ENCODE results near the gene RNF2. TPM values are rescaled to one million over a fixed set of nuclear protein-coding genes. Genes with fewer than 3 reads are reported as not detected.

RNF2 gene
- total RNA-seq, 2 experiments from 2014 or later: 17.8 to 24.7 TPM

DNA sequence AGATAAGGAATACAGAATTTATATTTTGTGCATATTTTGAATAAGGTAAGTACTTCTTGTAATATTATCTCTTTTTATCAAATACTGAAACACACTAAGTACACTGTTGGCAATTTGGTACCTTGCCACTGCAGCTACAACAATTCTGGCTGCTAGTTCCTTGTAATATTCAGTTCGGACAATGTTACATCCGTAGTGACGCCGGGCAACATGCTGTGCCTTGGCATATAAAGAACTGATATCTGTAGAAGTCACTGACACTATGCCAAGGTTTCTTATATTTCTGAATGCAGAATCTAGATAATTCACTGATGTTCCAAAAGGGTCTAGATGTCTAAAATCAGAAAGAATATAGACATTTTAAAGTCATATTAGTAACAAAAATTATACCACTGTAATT is 93.9 kb downstream of the RNF2 start:
- DNase-seq (ENCODE audit: low spot score): no peak
- intact Hi-C loops (cut with micrococcal nuclease; ENCODE audit: unreplicated experiment): no loop called here
- Histone ChIP-seq H3K4me2 (ENCODE audit: low read length) (no peak overlapping the region), H3K4me1 (ENCODE audit: insufficient read depth, low read length, poor library complexity, severe bottlenecking) (no peaks in the 10 kb centered on the region), H3K9me2 (ENCODE audit: insufficient read depth, low read length) (no peaks in the 10 kb centered on the region), H3K9me3 (ENCODE audit: low read length) (no peaks in the 10 kb centered on the region), H3K36me3 (ENCODE audit: insufficient read depth, low read length) (peaks cover 45% of the 10 kb centered on the region), H2AFZ (ENCODE audit: low read length) (no peak overlapping the region), H3K27ac (ENCODE audit: low read depth, low read length, poor library complexity, severe bottlenecking) (no peak overlapping the region), H3K79me2 (ENCODE audit: insufficient read depth, low read depth, low read length) (no peaks in the 10 kb centered on the region), H4K20me1 (ENCODE audit: insufficient read depth, low read length) (no peaks in the 10 kb centered on the region), H3K4me3 (ENCODE audit: low read depth, low read length, poor library complexity, severe bottlenecking) (no peak overlapping the region)
- no TSS peak for BruUV-seq (replicated peaks)
- TF ChIP-seq EZH2phosphoT487 (IDR thresholded peaks at IDR 0.05; ENCODE audit: borderline replicate concordance, low read depth, low read length) (no peak), CTCF (conservative IDR thresholded peaks at IDR 0.05; ENCODE audit: low read length) (no peak)
- ChIA-PET POLR2A (interaction anchor here (0.9 kb wide), 1 partner anchor 23 kb away, joined by 3 read pairs; no protein-coding TSS in a partner anchor), CTCF (ENCODE audit: unreplicated experiment) (no interaction called here)

- TF ChIP-seq EZH2phosphoT487 (IDR thresholded peaks at IDR 0.05; ENCODE audit: borderline replicate concordance, low read depth, low read length) (no peak), CTCF (conservative IDR thresholded peaks at IDR 0.05; ENCODE audit: low read length) (no peak)
- Histone ChIP-seq H4K20me1 (ENCODE audit: insufficient read depth, low read length) (no peaks in the 10 kb centered on the region), H2AFZ (ENCODE audit: low read length) (no peak overlapping the region), H3K4me2 (ENCODE audit: low read length) (no peak overlapping the region), H3K9me3 (ENCODE audit: low read length) (no peaks in the 10 kb centered on the region), H3K9me2 (ENCODE audit: insufficient read depth, low read length) (no peaks in the 10 kb centered on the region), H3K4me1 (ENCODE audit: insufficient read depth, low read length, poor library complexity, severe bottlenecking) (no peaks in the 10 kb centered on the region), H3K79me2 (ENCODE audit: insufficient read depth, low read depth, low read length) (no peaks in the 10 kb centered on the region), H3K27ac (ENCODE audit: low read depth, low read length, poor library complexity, severe bottlenecking) (no peak overlapping the region), H3K4me3 (ENCODE audit: low read depth, low read length, poor library complexity, severe bottlenecking) (no peak overlapping the region), H3K36me3 (ENCODE audit: insufficient read depth, low read length) (peaks cover 55% of the 10 kb centered on the region)
- CTCF ChIA-PET (ENCODE audit: unreplicated experiment): no interaction called here
- intact Hi-C loops (cut with micrococcal nuclease; ENCODE audit: unreplicated experiment): no loop called here
- DNase-seq (ENCODE audit: low spot score): no peak
- no TSS peak for BruUV-seq (replicated peaks)
- POLR2A ChIA-PET: interaction anchor here (1.1 kb wide), 1 partner anchor 86 kb away, joined by 3 read pairs; no protein-coding TSS in a partner anchor
These were observed 98.9 kb downstream of the RNF2 start for GRCh38 chr1:185144233-185144632.

- POLR2A ChIA-PET: interaction anchor here (0.6 kb wide), 3 partner anchors 19 to 648 kb away, joined by 3 read pairs; no protein-coding TSS in a partner anchor
- H3K4me3 ChIP-seq (ENCODE audit: low read depth, low read length, poor library complexity, severe bottlenecking): no peak overlapping the region
- H3K36me3 ChIP-seq (ENCODE audit: insufficient read depth, low read length): peaks cover 40% of the 10 kb centered on the region
- TF ChIP-seq CTCF (conservative IDR thresholded peaks at IDR 0.05; ENCODE audit: low read length) (no peak), EZH2phosphoT487 (IDR thresholded peaks at IDR 0.05; ENCODE audit: borderline replicate concordance, low read depth, low read length) (no peak)
- no peaks in the 10 kb centered on the region for H3K9me3 ChIP-seq (ENCODE audit: low read length)
- peaks cover 11% of the 10 kb centered on the region for H3K79me2 ChIP-seq (ENCODE audit: insufficient read depth, low read depth, low read length)
- BruUV-seq (replicated peaks): no TSS peak
- intact Hi-C loops (cut with micrococcal nuclease; ENCODE audit: unreplicated experiment): loop anchor here (10.0 kb wide), 1 partner anchor 1096 kb away; the partner anchor contains the start of gene TSEN15
- CTCF ChIA-PET (ENCODE audit: unreplicated experiment): no interaction called here
- H2AFZ ChIP-seq (ENCODE audit: low read length): no peak overlapping the region
- no peak overlapping the region for H3K27ac ChIP-seq (ENCODE audit: low read depth, low read length, poor library complexity, severe bottlenecking)
- no peaks in the 10 kb centered on the region for H3K9me2 ChIP-seq (ENCODE audit: insufficient read depth, low read length)
- no peaks in the 10 kb centered on the region for H4K20me1 ChIP-seq (ENCODE audit: insufficient read depth, low read length)
- DNase-seq (ENCODE audit: low spot score): no peak
- H3K4me2 ChIP-seq (ENCODE audit: low read length): no peak overlapping the region
- peaks cover 13% of the 10 kb centered on the region for H3K4me1 ChIP-seq (ENCODE audit: insufficient read depth, low read length, poor library complexity, severe bottlenecking)
These were observed 105.9 kb downstream of the RNF2 start for GRCh38 chr1:185151215-185151614.

Data from OCI-LY7 (cell line).